Measurements from ENCODE around the gene PML.

DNA sequence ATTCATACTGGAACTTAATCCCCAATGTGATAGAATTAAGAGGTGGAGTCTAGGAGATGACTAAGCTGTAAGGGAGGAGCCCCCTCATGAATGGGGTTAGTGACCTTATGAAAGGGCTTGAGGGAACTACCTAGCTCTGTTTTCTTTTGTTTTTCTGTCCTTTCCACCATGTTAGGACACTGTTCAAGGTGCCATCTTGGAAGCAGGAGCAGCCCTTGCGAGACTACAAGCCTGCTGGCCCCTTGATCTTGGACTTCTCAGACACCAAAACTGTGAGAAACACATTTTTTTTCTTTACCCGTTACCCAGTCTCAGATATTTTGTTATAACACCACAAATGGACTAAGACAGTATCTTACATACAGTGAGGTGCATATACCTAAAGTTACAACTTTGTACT, 61.3 kb downstream of the PML start:
- TF ChIP-seq, protein P1, sequence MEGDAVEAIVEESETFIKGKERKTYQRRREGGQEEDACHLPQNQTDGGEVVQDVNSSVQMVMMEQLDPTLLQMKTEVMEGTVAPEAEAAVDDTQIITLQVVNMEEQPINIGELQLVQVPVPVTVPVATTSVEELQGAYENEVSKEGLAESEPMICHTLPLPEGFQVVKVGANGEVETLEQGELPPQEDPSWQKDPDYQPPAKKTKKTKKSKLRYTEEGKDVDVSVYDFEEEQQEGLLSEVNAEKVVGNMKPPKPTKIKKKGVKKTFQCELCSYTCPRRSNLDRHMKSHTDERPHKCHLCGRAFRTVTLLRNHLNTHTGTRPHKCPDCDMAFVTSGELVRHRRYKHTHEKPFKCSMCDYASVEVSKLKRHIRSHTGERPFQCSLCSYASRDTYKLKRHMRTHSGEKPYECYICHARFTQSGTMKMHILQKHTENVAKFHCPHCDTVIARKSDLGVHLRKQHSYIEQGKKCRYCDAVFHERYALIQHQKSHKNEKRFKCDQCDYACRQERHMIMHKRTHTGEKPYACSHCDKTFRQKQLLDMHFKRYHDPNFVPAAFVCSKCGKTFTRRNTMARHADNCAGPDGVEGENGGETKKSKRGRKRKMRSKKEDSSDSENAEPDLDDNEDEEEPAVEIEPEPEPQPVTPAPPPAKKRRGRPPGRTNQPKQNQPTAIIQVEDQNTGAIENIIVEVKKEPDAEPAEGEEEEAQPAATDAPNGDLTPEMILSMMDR (conservative IDR thresholded peaks at IDR 0.05), result no peak
- no peak for TF ChIP-seq EZH2 (IDR thresholded peaks at IDR 0.05; ENCODE audit: low read depth)

All from PC-9 (cell line).